Stimulated activated CD4-positive, alpha-beta T cell treated with anti-CD3 and anti-CD28 coated beads, TNF-alpha, amount 100 ng/mL, for 4 hours (primary cell): ENCODE data around the gene TFAP2C.
"Not testable (repeated sequence)": the region's sequence is repeated elsewhere in the genome, so short reads cannot be mapped to it uniquely, and the experiment has no call there.

ENCODE experiments used
- DNase-seq, 3 experiments: peaks; one replicate each; pipeline ENCODE4 v3.0.0-alpha.2; 2020; ENCODE audit warnings: low read depth in 3 of 3

Gene TFAP2C

DNA sequence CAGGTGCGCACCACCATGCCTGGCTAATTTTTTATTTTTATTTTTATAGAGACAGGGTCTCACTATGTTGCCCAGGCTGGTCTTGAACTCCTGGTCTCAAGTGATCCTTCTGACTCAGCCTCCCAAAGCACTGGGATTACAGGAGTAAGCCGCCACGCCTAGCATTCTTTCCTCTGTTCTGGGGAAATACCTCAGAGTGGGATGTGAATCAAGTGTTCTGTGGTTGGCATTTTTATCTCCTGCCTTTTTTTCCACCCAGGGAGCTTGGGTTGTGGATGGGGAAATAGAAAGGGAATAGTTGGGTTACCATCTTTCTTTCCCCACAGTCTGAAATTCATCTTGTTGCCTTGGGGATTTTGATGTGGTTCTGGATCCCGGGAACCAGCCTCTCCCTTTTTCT lies 24.1 kb downstream of the TFAP2C start:
- no peak for DNase-seq

GRCh38 chr20:56656632-56657031 lies 27.5 kb downstream of the TFAP2C start:
- DNase-seq = no peak

DNA sequence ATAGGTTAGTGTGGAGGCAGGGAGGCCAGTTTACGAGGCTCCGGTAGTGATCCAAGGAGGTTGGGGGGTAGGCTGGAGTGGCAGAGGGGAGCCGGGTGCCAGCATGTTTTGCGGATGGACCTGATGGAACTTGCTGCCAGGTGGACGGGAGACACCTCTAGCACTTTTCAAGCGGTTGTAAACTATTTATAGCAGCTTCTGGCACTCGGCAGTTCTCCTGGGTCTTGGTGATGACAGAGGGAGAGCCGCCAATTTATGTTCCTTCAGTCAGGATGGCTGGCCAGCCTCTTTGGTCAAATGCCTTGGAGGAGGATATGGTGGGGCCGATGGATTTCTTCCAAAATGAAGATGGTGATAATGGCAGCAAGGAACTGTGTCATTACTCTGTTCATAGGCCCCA lies 28.8 kb downstream of the TFAP2C start:
- DNase-seq = no peak

DNA sequence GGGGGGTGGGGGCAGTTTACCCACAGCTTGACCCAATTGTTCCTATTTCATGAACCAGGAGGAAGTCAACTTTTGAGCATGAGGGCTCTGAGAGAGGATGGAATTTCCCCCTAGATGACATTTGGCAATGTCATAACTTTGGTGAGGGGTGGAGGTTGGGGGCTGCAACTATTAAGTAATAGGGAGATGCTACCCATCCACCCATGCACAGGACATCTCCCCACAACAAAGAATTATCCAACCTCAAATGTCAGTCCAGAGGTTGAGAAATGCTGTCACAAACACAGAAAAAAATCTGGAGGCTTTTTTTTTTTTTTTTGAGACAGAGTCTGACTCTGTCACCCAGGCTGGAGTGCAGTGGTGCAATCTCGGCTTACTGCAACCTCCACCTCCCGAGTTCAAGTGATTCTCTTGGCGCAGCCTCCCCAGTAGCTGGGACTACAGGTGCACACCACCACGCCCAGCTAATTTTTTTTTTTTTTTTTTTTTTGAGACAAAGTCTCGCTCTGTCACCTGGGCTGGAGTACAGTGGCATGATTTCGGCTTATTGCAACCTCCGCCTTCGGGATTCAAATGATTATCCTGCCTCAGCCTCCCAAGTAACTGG lies 29.3 kb downstream of the TFAP2C start:
- DNase-seq = not testable (repeated sequence)

DNA sequence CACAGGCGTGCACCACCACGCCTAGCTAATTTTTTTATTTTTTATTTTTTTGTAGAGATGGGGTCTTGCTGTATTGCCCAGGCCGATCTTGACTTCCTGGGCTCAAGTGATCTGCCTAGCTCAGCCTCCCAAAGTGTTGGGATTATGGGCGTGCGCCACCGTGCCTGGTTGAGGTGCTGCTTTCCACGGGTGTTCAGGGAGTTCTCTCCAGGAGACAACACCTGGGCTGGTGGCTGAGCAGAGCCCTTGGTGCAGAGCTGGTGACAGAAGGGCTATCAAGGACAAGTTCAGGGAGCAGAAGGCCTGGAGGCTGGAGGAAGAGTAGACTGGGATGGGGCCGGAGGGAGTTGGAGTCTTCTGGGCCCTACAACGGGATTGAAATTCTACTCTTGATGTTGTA lies 34.6 kb downstream of the TFAP2C start:
- no peak for DNase-seq

DNA sequence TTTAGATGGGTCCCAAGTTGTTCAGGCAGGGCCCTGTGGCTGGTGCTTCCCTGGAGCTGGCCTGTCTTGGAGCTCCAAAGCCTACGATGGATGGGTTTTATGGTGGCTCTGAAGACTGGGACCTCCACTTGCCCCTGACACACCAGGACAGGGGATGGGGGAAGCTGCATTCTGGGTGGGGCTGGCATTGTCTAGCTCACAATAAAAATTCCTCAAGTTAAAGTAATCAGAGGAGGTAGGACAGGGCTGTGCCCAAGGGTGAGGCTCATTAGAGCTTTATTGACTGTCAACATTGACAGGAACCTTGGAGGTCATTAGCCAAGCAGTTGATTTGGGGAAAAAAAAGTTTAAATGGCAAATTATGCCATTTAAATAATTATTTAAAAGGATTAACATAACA lies 35.7 kb downstream of the TFAP2C start:
- no peak for DNase-seq

- DNase-seq = no peak
These were observed 36.7 kb downstream of the TFAP2C start for GRCh38 chr20:56665806-56666205.

GRCh38 chr20:56673450-56673849 lies 44.3 kb downstream of the TFAP2C start:
- no peak for DNase-seq

GRCh38 chr20:56676001-56676400 lies 46.9 kb downstream of the TFAP2C start:
- no peak for DNase-seq

GRCh38 chr20:56676679-56677078 lies 47.6 kb downstream of the TFAP2C start:
- DNase-seq = no peak

- DNase-seq = no peak
These were observed 54.2 kb downstream of the TFAP2C start for GRCh38 chr20:56683077-56683865.

DNA sequence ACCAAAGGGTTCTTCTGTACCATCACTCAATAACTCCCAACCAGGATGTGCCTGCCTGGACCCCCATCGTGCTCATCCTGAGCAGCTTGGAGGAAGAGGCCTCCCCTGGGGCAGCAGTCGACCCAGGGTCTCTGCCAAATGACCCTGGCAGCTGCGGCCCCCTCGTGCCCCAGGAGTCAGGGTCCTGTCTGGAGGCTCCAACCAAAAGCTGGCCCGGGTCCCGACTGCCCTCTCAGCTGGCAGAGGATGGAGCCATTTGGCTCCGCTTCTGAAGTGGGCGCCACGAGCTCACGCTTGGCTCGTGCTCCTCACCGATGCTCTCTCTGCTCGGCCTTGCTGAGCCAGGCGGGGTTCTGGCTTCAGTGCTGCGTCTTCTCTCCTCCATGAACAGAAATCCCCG lies 56.8 kb downstream of the TFAP2C start:
- no peak for DNase-seq

GRCh38 chr20:56687061-56687460 lies 58.0 kb downstream of the TFAP2C start:
- no peak for DNase-seq

- no peak for DNase-seq
These were observed 59.0 kb downstream of the TFAP2C start for GRCh38 chr20:56688106-56688505.
